CD8-positive, alpha-beta memory T cell (primary cell): ENCODE data around the gene CPNE6. TPM values are rescaled to one million over a fixed set of nuclear protein-coding genes. Genes with fewer than 3 reads are reported as not detected.

ENCODE experiments used
- CTCF ChIA-PET: fragments of 350-600 bp; sonication (Branson Sonifier 250); formaldehyde crosslinking; loops from one replicate; lab custom pipeline; 2021; ENCODE audit warnings: antibody characterized with exemption; lab: Charles Lee
- POLR2A ChIA-PET: fragments of 350-600 bp; sonication (Branson Sonifier 250); formaldehyde crosslinking; loops from one replicate; lab custom pipeline; 2021; ENCODE audit warnings: antibody characterized with exemption; lab: Charles Lee
- DNase-seq, 5 donors: peaks; one replicate each; pipeline versions ENCODE4 v3.0.0 to v3.0.0-alpha.2; 2020 to 2022; ENCODE audit warnings: mixed read lengths in 1 of 5
- H3K27ac ChIP-seq: one replicate; pipeline ENCODE4 v1.7.0; 2013; ENCODE audit warnings: low read depth, mild to moderate bottlenecking, low read length, moderate library complexity
- H3K27me3 ChIP-seq: 2 replicates; pipeline ENCODE4 v1.7.0; 2013; ENCODE audit warnings: low read length, mild to moderate bottlenecking; ENCODE audit not compliant: insufficient read depth, poor library complexity, severe bottlenecking
- H3K36me3 ChIP-seq: 2 replicates; pipeline ENCODE4 v1.7.0; 2013; ENCODE audit warnings: mild to moderate bottlenecking, low read length, moderate library complexity; ENCODE audit not compliant: insufficient read depth
- H3K4me1 ChIP-seq: 2 replicates; pipeline ENCODE4 v1.7.0; 2013; ENCODE audit warnings: mild to moderate bottlenecking, low read length, moderate library complexity; ENCODE audit not compliant: insufficient read depth
- H3K4me3 ChIP-seq: 2 replicates; pipeline ENCODE4 v1.7.0; 2013; ENCODE audit warnings: mild to moderate bottlenecking, low read length
- H3K9me3 ChIP-seq: 2 replicates; pipeline ENCODE4 v1.7.0; 2013; ENCODE audit warnings: mild to moderate bottlenecking, low read length
- H3K27ac Mint-ChIP-seq, 8 donors: one replicate each; pipeline ENCODE4 v1.8.0; 2020 to 2021; ENCODE audit warnings: mixed read lengths in 8 of 8, mild to moderate bottlenecking in 6 of 8, inconsistent platforms in 3 of 8, moderate library complexity in 3 of 8
- H3K27me3 Mint-ChIP-seq, 2 donors: one replicate each; pipeline ENCODE4 v1.8.0; 2020 to 2021; ENCODE audit warnings: mixed read lengths in 2 of 2, mild to moderate bottlenecking in 1 of 2, moderate library complexity in 1 of 2
- H3K36me3 Mint-ChIP-seq, 3 donors: one replicate each; pipeline ENCODE4 v1.8.0; 2020 to 2021; ENCODE audit warnings: mixed read lengths in 3 of 3, inconsistent platforms in 1 of 3, mild to moderate bottlenecking in 1 of 3
- H3K4me1 Mint-ChIP-seq, 3 donors: one replicate each; pipeline ENCODE4 v1.8.0; 2020 to 2021; ENCODE audit warnings: mixed read lengths in 3 of 3, inconsistent platforms in 1 of 3, mild to moderate bottlenecking in 1 of 3
- H3K4me3 Mint-ChIP-seq, 7 donors: one replicate each; pipeline ENCODE4 v1.8.0; 2020 to 2021; ENCODE audit warnings: mixed read lengths in 7 of 7, mild to moderate bottlenecking in 6 of 7, moderate library complexity in 4 of 7, inconsistent platforms in 2 of 7
- H3K9me3 Mint-ChIP-seq, 5 donors: one replicate each; pipeline ENCODE4 v1.8.0; 2020 to 2022; ENCODE audit warnings: mixed read lengths in 5 of 5, mild to moderate bottlenecking in 3 of 5, moderate library complexity in 2 of 5, inconsistent platforms in 1 of 5
- polyA plus RNA-seq: library from polyadenylated mRNA; unstranded; fragments of 300-500 nt; fragmentation: Illumina TruSeq; gene quantifications from one replicate; pipeline ENCODE4 v1.2.3, GENCODE V29; 2021
- total RNA-seq, 2 experiments: library from RNA; stranded (reverse); gene quantifications; one replicate each; pipeline ENCODE4 v1.2.3, GENCODE V29; 2021

Gene CPNE6
- total and polyA plus RNA-seq, 3 experiments from 2014 or later = not detected

GRCh38 chr14:24084440-24084839 is 13.1 kb downstream of the CPNE6 start:
- Mint-ChIP-seq H3K4me3 (peak overlapping the region in 1 of 7 donors; percentile 50), H3K27me3 (no peaks in the 10 kb centered on the region), H3K27ac (peak overlapping the region in 1 of 8 donors; percentile 77), H3K9me3 (no peaks in the 10 kb centered on the region), H3K4me1 (peaks cover 13 to 18% (median 17%) of the 10 kb centered on the region in 3 donors), H3K36me3 (peaks cover 0 to 4% (median 0%) of the 10 kb centered on the region in 3 donors)
- CTCF ChIA-PET = interaction anchor here (0.8 to 8.6 kb wide), 3 partner anchors 22 to 27 kb away, joined by 3 to 67 read pairs (median 4); no protein-coding TSS in a partner anchor
- no peaks in the 10 kb centered on the region for H3K9me3 ChIP-seq
- H3K27me3 ChIP-seq = no peaks in the 10 kb centered on the region
- no peak overlapping the region for H3K27ac ChIP-seq
- H3K4me1 ChIP-seq = peaks cover 9% of the 10 kb centered on the region
- DNase-seq = no peak
- H3K36me3 ChIP-seq = no peaks in the 10 kb centered on the region
- POLR2A ChIA-PET = no interaction called here
- H3K4me3 ChIP-seq = no peak overlapping the region

- Mint-ChIP-seq H3K36me3 (peaks cover 0 to 4% (median 0%) of the 10 kb centered on the region in 3 donors), H3K4me3 (peak overlapping the region in 1 of 7 donors; percentile 50), H3K9me3 (no peaks in the 10 kb centered on the region), H3K27me3 (no peaks in the 10 kb centered on the region), H3K27ac (peak overlapping the region in 2 of 8 donors; percentile 49 to 56), H3K4me1 (peaks cover 13 to 21% (median 21%) of the 10 kb centered on the region in 3 donors)
- DNase-seq = no peak
- ChIA-PET CTCF (interaction anchor here (0.8 to 8.6 kb wide), 3 partner anchors 21 to 28 kb away, joined by 3 to 67 read pairs (median 4); no protein-coding TSS in a partner anchor), POLR2A (no interaction called here)
- no peak overlapping the region for H3K27ac ChIP-seq
- H3K4me1 ChIP-seq = peaks cover 8% of the 10 kb centered on the region
- H3K4me3 ChIP-seq = no peak overlapping the region
- no peaks in the 10 kb centered on the region for H3K9me3 ChIP-seq
- no peaks in the 10 kb centered on the region for H3K36me3 ChIP-seq
- H3K27me3 ChIP-seq = no peaks in the 10 kb centered on the region
Measured at GRCh38 chr14:24085215-24085614, 13.9 kb downstream of the CPNE6 start.

GRCh38 chr14:24086193-24086955 is 15.0 kb downstream of the CPNE6 start:
- Mint-ChIP-seq H3K4me1 (peaks cover 9 to 19% (median 17%) of the 10 kb centered on the region in 3 donors), H3K36me3 (peaks cover 0 to 1% (median 0%) of the 10 kb centered on the region in 3 donors), H3K27ac (peak overlapping the region in 1 of 8 donors; percentile 43), H3K4me3 (peak overlapping the region in 1 of 7 donors; percentile 29), H3K9me3 (no peaks in the 10 kb centered on the region), H3K27me3 (no peaks in the 10 kb centered on the region)
- no peaks in the 10 kb centered on the region for H3K9me3 ChIP-seq
- no peaks in the 10 kb centered on the region for H3K36me3 ChIP-seq
- ChIA-PET POLR2A (interaction anchor here (0.7 kb wide), 1 partner anchor 28 kb away, joined by 3 read pairs; the partner anchor contains the start of genes DCAF11 and NRL), CTCF (interaction anchor here (1.5 to 8.6 kb wide), 2 partner anchors 22 to 29 kb away, joined by 8 to 67 read pairs; no protein-coding TSS in a partner anchor)
- no peaks in the 10 kb centered on the region for H3K4me1 ChIP-seq
- H3K4me3 ChIP-seq = no peak overlapping the region
- DNase-seq = no peak
- H3K27ac ChIP-seq = no peak overlapping the region
- no peaks in the 10 kb centered on the region for H3K27me3 ChIP-seq

GRCh38 chr14:24087004-24087403 is 15.6 kb downstream of the CPNE6 start:
- H3K4me1 Mint-ChIP-seq = peaks cover 7 to 16% (median 13%) of the 10 kb centered on the region in 3 donors
- H3K27me3 ChIP-seq = no peaks in the 10 kb centered on the region
- H3K9me3 ChIP-seq = no peaks in the 10 kb centered on the region
- DNase-seq = no peak
- no peaks in the 10 kb centered on the region for H3K36me3 Mint-ChIP-seq
- H3K27ac Mint-ChIP-seq = peak overlapping the region in 4 of 8 donors; percentile 2 to 43 (median 6)
- peak overlapping the region in 1 of 7 donors; percentile 50 for H3K4me3 Mint-ChIP-seq
- no peaks in the 10 kb centered on the region for H3K4me1 ChIP-seq
- ChIA-PET CTCF (interaction anchor here (1.5 to 8.6 kb wide), 2 partner anchors 22 to 29 kb away, joined by 8 to 67 read pairs; no protein-coding TSS in a partner anchor), POLR2A (interaction anchor here (0.7 kb wide), 1 partner anchor 28 kb away, joined by 3 read pairs; the partner anchor contains the start of genes DCAF11 and NRL)
- H3K4me3 ChIP-seq = no peak overlapping the region
- no peaks in the 10 kb centered on the region for H3K27me3 Mint-ChIP-seq
- no peak overlapping the region for H3K27ac ChIP-seq
- no peaks in the 10 kb centered on the region for H3K36me3 ChIP-seq
- H3K9me3 Mint-ChIP-seq = no peaks in the 10 kb centered on the region

- Histone ChIP-seq H3K27ac (no peak overlapping the region), H3K4me3 (no peak overlapping the region), H3K27me3 (no peaks in the 10 kb centered on the region), H3K36me3 (no peaks in the 10 kb centered on the region), H3K4me1 (no peaks in the 10 kb centered on the region), H3K9me3 (no peaks in the 10 kb centered on the region)
- DNase-seq = no peak
- Mint-ChIP-seq H3K9me3 (no peaks in the 10 kb centered on the region), H3K4me3 (no peak overlapping the region), H3K27me3 (no peaks in the 10 kb centered on the region), H3K36me3 (no peaks in the 10 kb centered on the region), H3K4me1 (peaks cover 4 to 15% (median 11%) of the 10 kb centered on the region in 3 donors), H3K27ac (no peak overlapping the region)
- CTCF ChIA-PET = interaction anchor here (1.0 to 12.1 kb wide), 4 partner anchors 17 to 73 kb away, joined by 3 to 185 read pairs (median 59); partner anchors contain the start of gene IRF9
- POLR2A ChIA-PET = no interaction called here
Measured at GRCh38 chr14:24088095-24088494, 16.7 kb downstream of the CPNE6 start.

- Histone ChIP-seq H3K9me3 (no peaks in the 10 kb centered on the region), H3K4me3 (no peak overlapping the region), H3K27me3 (no peaks in the 10 kb centered on the region), H3K4me1 (peaks cover 5% of the 10 kb centered on the region), H3K27ac (no peak overlapping the region), H3K36me3 (no peaks in the 10 kb centered on the region)
- CTCF ChIA-PET = interaction anchor here (0.7 to 12.1 kb wide), 17 partner anchors 9 to 115 kb away, joined by 3 to 185 read pairs (median 5); partner anchors contain the start of genes CARMIL3, DCAF11, DHRS4L2 and IRF9
- H3K4me1 Mint-ChIP-seq = peaks cover 14 to 23% (median 22%) of the 10 kb centered on the region in 3 donors
- no peak for DNase-seq
- H3K36me3 Mint-ChIP-seq = peaks cover 0 to 5% (median 0%) of the 10 kb centered on the region in 3 donors
- peak overlapping the region in 1 of 8 donors; percentile 5 for H3K27ac Mint-ChIP-seq
- H3K4me3 Mint-ChIP-seq = no peak overlapping the region
- no peaks in the 10 kb centered on the region for H3K27me3 Mint-ChIP-seq
- H3K9me3 Mint-ChIP-seq = no peaks in the 10 kb centered on the region
- POLR2A ChIA-PET = interaction anchor here (0.6 to 0.9 kb wide), 3 partner anchors 8 to 21 kb away, joined by 3 to 5 read pairs (median 4); no protein-coding TSS in a partner anchor
Measured at GRCh38 chr14:24089890-24090289, 18.5 kb downstream of the CPNE6 start.

GRCh38 chr14:24092110-24092504 is 20.7 kb downstream of the CPNE6 start:
- peak overlapping the region in 4 of 8 donors; percentile 38 to 76 (median 52) for H3K27ac Mint-ChIP-seq
- peak overlapping the region in 6 of 7 donors; percentile 5 to 99 (median 80) for H3K4me3 Mint-ChIP-seq

More at GRCh38 chr14:24092110-24092504, 20.7 kb downstream of the CPNE6 start:
- Mint-ChIP-seq H3K4me1 (peaks cover 28 to 37% (median 37%) of the 10 kb centered on the region in 3 donors), H3K36me3 (peaks cover 0 to 12% (median 1%) of the 10 kb centered on the region in 3 donors), H3K27me3 (no peaks in the 10 kb centered on the region), H3K9me3 (no peaks in the 10 kb centered on the region)
- Histone ChIP-seq H3K4me1 (peaks cover 16% of the 10 kb centered on the region), H3K9me3 (no peaks in the 10 kb centered on the region), H3K4me3 (no peak overlapping the region), H3K36me3 (no peaks in the 10 kb centered on the region), H3K27me3 (no peaks in the 10 kb centered on the region), H3K27ac (no peak overlapping the region)
- POLR2A ChIA-PET = interaction anchor here (1.5 to 4.9 kb wide), 2 partner anchors 11 to 23 kb away, joined by 5 to 29 read pairs; partner anchors contain the start of genes DCAF11 and NRL
- no peak for DNase-seq
- CTCF ChIA-PET = interaction anchor here (0.9 to 12.1 kb wide), 7 partner anchors 11 to 78 kb away, joined by 3 to 185 read pairs (median 6); partner anchors contain the start of genes DCAF11, EMC9, NRL and PSME1
